Activated CD8-positive, alpha-beta memory T cell treated with anti-CD3 and anti-CD28 coated beads for 1 hour (primary cell): Measurements from ENCODE around the gene NEK6.

ENCODE experiments used
- DNase-seq, 2 donors: peaks; one replicate each; pipeline ENCODE4 v3.0.0-alpha.2; 2020; ENCODE audit warnings: low read depth in 1 of 2; ENCODE audit errors: extremely low read depth in 1 of 2

The NEK6 gene

DNA sequence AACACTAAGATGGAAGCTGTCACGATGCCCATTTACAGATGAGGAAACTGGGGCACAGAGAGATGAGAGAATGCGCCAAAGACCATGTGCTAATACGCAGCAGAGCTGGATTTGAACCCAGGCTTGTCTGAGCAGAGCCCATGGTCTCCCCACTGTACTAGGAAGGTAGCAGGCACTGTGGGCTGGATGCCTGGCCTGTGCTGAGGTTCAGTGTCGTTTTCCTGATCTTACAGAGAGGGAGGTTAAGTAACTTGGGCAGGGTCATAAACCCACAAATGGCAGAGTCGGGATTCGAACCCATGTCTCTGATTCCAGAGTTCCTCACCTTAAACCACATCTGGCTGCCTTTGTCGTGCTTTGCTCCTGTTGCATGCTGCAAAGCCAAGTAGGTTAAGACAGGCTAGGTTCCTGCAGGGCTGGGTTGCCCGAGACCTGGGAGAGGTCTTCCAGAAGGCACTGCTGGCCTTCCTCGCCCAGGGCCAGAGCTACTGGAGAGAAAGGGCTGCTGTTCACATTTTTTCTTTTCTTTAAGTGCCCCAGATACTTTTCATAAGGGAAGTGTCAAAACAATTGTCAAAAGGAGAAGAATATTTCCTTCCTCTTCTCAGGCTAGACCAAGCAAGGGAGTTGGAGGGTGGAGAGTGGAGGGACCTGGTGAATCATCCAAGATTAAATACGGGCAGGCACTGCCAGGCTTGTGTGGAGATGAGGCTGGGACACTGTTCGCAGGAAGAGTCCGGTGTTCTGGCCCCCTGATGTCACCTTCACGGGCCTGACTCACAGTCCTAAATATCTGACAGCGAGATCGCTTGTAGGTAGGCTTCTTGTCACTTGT, 3.2 kb downstream of the NEK6 start:
- DNase-seq: no peak

DNA sequence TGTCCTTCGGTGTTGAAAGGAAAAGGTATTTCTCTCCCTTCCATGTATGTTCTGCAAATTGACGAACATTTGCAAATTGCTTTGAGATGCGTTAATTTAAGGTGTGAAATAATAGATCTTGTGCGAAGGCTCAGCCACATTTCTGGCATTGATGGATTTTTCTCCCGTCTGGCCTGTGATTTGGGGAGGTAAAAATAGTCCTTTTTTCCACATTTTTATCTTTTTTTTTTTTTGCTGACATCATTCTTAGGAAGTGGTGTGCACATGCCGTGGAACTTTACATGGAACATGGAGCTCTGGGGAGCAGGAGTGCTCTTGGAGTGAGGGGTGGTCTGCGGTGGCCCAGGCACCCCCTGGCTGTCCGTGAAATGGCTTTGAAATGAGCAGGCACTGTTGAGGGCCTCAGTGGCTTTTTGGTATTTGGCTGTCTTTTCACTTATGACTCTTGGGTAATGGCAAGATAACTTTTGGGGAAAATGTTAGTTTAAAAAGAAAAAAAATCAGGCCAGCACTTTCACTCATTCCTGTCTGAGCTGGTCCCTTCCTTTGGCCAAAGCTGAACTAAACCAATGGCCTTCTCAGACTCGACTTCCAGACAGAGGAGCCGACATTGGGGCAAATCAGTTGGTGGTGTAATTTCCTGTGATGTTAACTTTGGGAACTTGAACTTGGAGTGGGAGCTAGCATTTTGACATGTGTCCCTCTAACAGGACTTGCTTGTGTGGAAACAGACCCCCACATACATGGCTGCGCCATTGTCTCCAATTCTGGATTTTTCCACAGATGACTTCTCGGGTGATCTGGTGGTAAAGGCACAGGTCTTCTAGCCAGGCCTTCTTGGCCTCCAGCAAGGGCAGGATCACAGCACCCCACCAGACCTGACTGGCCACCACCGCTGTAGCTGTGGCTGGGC, 4.2 kb downstream of the NEK6 start:
- DNase-seq: no peak

DNA sequence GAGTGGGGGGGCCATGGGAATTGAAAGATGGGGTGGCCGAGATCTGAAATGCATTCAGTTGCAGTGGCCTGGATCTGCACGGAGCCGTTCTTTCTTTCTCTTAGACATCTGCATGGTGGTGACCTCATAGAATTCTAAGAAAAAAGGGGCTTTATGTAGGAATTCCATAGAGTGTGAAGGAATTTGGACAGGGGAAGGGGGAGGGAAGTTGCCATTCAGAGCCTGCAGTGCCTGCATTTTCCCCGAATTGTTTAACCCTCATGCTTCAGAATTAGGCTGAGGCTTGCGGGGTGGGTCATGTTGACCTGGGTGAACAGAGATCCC, 4.9 kb downstream of the NEK6 start:
- DNase-seq: no peak

DNA sequence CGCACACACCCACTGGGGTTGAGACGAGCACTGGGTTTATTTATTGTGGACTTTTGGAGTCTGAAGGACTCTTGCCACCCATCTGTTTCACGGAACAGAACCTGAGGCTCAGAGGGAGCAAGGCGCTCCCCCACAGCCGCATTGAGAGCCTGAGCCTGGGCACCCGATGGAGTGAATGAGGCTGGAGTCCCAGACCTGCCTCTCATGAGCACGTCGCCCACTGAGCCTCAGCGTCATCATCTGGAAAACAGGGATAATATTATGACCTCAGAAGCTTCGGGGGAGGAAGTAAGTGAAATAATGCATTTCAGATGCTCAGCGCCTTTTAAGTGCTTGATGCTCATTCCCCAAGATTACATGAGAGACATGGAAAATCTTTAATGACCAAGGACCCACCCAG, 5.5 kb downstream of the NEK6 start:
- no peak for DNase-seq

DNA sequence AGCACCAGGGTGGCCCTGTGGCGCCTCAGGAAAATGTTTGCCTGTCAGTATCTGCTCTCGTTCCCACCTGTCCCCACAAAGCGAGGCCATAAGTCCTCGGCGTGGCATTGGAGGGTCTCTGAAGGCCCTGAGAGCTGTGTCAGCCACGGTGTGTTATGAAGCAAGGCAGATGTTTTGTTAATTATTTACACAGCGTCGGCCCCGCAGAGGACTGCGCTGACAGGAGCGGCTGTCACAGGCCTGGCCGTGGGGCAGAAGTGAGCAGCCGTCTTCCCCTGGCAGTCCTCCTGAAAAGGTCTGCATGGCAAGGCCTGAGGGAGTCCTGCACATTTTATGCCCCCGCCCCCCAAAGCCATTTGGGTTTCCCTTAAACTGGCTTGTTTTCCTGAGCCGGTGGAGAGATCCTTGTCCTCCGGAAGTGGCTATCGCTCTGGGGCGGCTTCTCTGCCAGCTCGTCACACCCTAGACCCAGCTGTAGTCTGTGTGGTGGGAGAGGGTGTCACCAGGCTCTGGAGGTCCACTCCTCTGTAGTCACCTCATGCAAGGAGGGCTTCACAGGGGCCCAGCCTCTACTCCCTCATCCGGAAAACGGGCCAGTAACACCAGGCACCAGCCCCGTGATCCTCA, 6.2 kb downstream of the NEK6 start:
- no peak for DNase-seq

DNA sequence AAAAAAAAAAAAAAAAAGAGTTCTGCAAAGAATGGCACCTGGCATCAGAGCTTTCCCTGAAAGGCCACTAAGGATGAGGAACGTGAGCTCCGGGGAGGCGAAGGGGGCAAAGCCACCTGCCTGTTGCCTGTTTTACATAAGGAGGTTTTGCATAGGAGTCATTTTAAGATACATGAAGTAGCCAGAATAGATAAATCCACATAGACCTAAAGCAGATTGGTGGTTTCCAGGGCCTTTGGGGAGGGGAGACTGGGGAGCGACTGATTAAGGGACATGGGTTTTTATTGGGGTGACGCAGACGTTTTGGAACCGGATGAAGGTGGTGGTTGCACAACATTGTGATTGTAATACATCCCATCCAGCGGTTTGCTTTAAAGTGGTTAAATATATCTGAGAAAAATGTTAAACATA, 7.1 kb downstream of the NEK6 start:
- DNase-seq: no peak

DNA sequence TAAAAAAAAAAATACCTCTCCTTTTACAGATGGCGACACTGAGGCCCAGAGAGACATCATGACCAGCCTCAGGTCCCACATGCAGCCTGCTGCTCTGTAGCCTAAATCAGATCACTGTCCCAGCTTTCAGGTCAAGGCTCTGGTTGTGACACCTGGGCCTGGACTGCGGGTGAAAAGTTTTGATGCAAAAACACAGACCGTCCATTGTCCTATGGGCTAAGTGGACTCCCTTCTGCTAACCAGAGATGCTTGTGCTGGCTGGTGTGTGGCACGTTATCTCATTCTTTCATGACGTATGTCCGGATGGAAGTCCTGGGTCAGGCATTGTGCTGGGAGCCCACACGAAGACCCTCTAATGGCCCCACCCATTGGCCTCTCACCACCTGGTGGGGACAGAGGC, 7.8 kb downstream of the NEK6 start:
- no peak for DNase-seq

DNA sequence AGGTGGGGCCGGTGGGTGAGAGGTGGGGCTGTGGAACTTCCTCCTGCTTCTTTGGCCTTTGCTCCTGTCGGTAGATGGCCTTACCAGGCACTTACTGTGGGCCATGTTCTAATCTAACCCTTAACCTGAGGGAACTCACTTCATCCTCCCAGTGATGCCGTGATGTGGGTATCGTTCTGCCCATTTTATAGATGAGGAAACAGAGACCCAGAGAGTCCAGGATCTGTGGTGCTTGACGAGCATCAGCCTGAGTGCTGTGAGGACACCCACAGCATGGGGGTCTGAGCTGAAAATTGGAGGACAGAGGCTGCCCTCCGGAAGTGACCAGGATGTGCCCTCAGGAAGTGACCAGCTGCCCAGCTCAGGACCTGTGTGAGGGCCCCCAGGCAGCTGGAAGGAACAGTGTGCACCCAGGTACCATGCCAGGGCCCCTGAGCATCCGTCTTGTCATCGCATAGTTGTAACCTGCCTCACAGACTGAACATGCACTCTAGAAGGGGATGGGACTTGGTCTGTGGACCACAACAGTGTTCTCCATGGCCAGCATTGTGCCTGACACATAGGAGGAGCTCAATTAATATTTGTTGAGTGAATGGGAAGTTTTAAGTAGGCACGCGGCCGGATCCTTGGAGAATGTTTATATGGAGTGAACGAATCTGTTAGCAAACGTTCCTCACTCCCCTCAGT, 8.5 kb downstream of the NEK6 start:
- DNase-seq: no peak

DNA sequence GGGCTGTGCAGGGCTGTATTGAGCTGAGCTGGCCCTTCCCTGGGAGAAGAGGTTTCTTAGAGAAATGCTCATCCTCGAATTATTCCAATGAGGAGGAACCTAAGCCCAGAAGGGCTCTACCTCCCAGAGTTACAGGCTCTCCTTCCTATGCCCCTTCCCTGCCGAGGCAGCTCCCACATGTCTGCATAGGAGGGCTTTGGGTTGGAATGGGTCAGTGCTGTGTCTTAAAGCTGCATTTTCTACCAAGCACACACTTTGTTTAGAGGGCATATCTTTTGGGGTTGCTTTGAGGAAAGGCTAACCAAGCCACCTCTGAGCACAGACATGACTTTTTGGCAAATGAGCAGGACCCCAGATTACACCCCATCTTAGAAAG, 9.1 kb downstream of the NEK6 start:
- DNase-seq: no peak

DNA sequence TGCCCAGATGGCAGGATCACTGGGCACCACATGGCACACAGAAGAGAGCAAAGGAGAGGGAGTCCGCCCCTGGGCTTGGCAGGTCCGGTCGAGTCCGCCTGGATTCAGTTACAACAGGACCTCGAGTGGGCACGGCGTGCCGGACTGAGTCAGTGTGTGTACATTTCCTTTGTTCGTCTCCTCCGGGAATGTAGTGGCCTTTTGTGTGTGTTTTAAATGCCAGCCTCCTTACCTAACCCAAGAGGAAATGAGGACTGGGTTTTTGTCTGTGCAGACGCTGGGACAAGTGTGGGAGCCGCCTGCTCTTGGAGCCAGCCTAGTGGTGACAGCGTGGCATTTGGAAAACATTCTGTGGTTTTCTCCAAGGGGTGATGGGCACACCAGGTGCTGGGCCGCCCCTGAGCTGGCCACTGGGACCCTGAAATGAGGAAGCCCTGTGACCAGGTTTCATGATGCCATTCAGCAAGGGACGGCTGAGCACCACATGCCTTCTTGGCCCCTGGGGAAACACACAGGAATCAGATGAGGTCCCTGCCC, 9.6 kb downstream of the NEK6 start:
- DNase-seq: no peak

DNA sequence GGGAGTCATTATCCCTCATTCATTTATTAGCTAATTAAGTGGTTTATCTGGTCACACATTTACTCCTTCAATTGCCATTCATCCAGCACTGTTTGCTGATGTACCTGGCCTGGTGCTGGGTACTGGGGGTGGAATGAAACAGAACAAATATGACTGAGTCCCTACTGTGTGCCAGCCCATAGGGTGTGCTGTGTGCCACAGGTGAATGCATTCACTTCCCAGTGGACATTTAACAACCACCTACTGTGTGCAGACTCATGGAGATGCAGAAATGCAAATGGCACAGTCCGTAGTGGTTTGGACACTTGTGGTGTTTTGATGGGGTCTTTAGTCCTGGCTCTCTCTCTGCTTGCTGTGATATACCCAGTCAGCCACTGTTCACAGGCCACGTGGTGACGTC, 10.5 kb downstream of the NEK6 start:
- DNase-seq: no peak

DNA sequence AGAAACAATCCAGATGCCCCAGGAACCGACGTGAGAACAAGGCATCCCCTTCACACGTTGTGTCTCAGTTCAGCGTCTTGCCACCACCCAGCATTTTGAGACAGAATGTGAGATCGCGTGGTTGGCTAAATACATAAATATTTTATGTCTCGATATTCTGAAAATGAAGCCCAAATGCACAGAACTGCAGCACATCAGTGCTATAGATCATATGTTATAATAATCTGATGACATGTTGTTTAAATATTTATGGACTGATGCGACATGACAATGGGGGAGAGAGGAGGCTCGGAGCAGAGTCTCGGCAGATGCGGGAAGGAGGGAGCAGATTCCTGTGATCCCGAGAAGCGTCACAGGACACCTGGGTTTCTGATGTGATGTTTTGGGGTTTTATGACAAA, 10.9 kb downstream of the NEK6 start:
- DNase-seq: no peak

DNA sequence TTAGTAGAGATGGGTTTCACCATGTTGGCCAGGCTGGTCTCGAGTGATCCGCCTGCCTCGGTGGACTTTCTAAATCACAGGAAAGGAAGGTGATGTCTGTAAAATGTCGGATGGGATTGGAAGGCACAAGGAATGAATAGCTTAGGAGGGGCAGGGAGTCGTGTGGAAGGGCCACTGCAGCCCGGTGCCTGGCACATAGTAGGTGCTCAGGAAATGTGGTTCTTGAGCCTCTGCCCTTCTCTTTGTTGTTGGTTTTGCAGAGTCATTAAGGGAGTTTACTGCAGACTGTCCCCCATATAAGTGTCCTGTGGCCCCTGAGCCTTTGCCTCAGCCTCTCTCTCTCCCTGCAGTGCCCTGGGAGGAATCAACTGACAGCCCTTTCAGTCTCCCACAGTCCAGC, 11.8 kb downstream of the NEK6 start:
- no peak for DNase-seq

DNA sequence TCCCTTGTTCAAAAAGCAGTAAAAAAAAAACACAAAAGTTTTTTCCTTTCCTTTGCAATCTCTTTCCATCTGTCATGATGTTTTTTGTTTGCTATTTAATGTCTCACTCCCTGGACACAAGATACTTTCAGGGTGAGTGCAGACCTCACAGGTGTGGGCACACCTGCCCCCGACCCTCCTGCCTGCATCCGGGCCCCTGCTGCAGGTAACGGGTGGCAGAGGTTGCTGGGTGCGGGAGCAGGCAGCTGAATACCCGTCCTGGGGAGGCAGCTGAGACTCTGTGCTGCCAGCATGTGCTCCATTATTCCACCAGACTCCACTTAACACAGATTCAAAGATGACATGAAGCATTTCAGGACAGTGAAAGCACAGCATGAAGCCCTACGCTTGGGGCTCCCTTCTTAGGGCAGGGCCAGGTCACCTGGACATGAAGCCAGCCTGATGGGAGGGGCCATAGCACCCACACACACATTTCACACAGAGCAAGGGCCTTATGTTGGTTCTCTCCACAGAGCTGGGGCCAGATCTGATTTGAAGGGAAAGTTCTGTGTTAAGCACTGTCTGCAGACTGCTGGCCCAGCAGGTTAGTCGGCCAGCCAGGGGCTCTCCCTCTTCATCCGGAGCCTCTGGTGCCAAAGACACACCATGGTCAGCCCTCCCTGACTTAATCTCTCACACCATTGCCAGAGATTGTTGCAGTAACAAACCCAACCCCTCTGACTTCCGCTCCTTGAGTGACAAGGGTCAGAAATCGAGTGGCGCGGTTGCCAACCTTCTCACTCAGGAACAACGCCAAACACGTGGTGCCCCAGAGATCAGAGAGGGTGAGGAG, 13.0 kb downstream of the NEK6 start:
- DNase-seq: no peak

DNA sequence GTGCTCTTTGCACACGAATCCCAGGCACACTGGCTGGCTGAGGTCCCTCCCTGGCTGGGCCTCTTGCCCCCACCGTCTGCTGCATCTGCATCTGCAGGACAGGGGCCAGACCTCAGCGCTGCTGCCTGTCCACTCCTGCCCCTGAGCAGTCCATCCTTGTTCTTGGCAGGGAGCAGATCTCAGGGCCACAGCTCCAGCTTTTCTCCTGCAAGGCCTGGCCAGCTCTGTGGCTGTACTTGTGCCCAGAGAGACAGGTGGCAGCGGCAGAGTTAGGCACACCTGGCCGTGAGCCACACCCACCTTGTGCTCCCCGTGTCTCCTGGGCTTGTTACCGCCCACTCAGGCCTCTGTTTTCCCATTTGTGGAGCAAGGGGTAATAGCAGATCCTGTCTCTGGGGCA, 13.9 kb downstream of the NEK6 start:
- DNase-seq: no peak

DNA sequence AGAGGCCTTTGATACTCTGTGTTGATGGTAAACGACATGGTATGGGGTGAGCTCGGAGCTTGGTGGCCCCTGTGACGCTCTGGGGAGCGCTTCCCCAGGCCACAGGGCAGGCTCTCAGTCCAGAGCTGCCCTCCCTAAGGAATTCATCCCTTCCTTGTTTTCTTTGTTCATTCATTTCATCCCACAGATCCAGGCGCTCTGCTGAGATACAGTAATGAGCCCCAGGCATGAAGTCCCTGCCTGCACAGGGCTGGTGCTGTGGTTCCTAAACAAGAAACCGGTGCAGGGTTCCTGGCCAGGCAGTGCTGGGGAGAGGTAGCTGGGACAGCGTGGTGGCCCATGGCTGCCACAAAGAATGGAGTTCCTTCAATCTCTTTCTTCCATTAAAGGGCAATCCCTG, 14.4 kb downstream of the NEK6 start:
- DNase-seq: no peak

DNA sequence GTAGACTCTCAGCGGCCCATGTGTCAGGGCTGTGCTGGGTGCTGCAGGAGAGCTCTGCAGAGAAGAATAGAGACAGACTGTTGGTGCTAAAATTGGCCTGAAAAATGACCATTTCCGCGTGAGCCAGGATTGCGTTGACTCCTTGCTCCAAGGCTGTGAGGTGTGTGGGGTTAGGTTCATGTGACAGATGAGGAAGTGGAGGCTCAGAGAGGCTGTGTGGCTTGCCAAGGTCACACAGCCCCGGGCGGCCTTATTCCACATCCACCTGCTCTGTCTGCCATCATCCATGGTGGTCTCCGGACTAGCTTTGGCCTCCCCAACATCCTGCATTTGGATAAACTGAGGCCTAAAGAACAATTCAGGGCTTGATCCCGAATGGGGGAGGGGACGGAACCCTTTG, 15.2 kb downstream of the NEK6 start:
- DNase-seq: no peak

DNA sequence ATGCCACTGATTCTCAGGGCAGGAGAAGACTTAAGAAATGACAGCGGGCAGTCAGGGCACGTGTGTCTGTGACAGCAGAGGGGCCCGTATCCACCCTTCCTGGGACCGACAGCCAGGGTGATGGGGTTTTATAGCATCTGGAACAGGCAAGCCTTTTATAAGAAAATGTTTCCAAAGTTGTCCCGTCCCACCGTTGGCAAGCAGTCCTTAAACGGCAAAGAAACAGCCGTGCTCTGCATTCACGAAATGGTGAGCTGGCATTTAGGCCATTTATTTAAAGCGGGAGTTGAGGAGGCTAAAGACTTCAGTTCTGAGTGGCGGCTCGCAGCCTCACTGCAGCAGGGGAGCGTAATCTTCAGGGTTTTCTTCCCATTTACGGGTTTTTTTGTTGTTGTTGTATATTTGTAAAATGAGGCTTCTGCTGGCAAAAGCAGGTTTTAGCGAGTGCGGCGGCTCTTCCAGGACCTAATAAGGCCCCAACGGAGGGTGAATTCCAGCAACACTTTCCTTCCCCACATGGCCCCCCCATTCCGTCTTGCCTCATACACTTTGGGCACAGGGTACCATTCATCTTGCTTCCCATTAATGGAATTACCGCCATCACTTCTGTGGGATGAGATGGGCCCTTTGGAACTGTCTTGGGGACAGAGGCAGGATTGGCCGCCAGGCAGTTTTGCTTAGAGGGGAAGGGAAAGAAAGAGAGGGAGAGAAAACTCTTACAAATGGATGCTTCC, 15.8 kb downstream of the NEK6 start:
- DNase-seq: no peak

DNA sequence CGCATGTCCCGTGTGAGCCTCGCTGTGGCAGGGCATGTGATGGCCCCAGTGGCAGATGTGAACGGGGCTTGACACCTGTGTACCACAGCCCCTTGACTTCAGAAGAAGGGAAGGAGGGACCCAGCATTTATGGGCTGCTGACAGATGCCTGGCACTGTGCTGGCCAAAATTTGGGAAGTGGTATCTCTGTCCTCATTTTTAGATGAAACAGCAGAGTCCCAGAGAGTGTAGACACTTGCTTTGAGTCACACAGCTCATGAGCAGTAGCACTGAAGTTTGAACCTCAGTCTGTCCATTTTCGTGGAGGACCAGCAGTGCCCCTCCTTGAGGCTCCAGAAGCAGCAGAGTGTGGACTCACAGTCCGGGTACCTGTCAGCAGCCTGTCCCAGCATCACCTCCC, 16.5 kb downstream of the NEK6 start:
- DNase-seq: no peak

DNA sequence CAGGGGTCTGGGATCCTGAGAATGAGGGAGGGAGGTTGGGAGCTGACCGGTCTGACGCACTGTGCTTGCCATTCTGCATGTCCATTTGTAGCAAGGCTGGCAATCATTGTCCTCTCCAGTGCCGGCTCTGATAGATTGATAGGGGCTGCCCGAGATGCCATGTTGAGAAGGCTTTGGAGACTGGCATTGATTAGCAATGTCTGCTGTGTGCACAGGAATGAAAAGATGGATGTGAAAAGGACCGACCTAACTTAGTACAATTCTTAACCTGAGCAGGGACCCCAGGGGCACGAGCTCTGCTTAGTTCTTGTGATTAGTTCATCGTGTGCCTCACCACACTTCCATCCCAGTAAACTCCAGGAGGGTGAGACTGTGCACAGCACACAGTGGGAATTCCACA, 17.0 kb downstream of the NEK6 start:
- DNase-seq: no peak
